Mononuclear cell (primary cell): ENCODE results near the gene NTN4. TPM values are rescaled to one million over a fixed set of nuclear protein-coding genes. Genes with fewer than 3 reads are reported as not detected.
A peak's percentile ranks its signal among the peaks of the same experiment; 100 is the strongest.

ENCODE experiments used
- H3K27me3 ChIP-seq: 2 replicates; pipeline ENCODE4 v1.6.0; 2011; ENCODE audit warnings: low read length, control low read depth; ENCODE audit not compliant: insufficient read depth
- H3K4me1 ChIP-seq: 2 replicates; pipeline ENCODE4 v1.5.1; 2011; ENCODE audit warnings: mild to moderate bottlenecking, low read length, control low read depth; ENCODE audit not compliant: insufficient read depth
- H3K4me3 ChIP-seq: 2 replicates; pipeline ENCODE4 v1.5.1; 2011; ENCODE audit warnings: mild to moderate bottlenecking, low read length, moderate library complexity
- H3K9me3 ChIP-seq: 2 replicates; pipeline ENCODE4 v1.5.1; 2011; ENCODE audit warnings: low read depth, mild to moderate bottlenecking, control low read depth, low read length
- total RNA-seq: library from RNA; depleted of rRNA; stranded (reverse); fragments of >200 nt; gene quantifications from one replicate; pipeline ENCODE4 v1.2.3, GENCODE V29; 2012

Gene NTN4
- total RNA-seq, 1 donor, result 0.31 TPM

DNA sequence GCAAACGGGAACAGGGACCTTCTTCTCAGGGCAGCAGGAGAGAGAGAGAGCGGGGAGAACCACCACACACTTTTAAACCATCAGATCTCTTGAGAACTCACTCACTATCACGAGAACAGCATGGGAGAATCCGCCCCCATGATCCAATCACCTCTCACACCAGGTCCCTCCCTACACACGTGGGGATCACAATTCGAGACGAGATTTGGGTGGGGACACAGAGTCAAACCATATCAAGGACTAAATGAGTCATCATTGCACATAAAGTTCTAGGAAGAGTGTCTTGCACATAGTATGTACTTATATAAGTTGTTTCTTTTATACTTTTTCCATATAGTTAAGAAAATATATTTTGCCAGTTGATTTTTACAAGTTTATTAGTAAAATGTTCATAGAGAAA lies 17.6 kb upstream of the NTN4 start:
- Histone ChIP-seq H3K27me3 (peaks cover 27% of the 10 kb centered on the region), H3K4me1 (no peaks in the 10 kb centered on the region), H3K4me3 (no peak overlapping the region), H3K9me3 (no peaks in the 10 kb centered on the region)

DNA sequence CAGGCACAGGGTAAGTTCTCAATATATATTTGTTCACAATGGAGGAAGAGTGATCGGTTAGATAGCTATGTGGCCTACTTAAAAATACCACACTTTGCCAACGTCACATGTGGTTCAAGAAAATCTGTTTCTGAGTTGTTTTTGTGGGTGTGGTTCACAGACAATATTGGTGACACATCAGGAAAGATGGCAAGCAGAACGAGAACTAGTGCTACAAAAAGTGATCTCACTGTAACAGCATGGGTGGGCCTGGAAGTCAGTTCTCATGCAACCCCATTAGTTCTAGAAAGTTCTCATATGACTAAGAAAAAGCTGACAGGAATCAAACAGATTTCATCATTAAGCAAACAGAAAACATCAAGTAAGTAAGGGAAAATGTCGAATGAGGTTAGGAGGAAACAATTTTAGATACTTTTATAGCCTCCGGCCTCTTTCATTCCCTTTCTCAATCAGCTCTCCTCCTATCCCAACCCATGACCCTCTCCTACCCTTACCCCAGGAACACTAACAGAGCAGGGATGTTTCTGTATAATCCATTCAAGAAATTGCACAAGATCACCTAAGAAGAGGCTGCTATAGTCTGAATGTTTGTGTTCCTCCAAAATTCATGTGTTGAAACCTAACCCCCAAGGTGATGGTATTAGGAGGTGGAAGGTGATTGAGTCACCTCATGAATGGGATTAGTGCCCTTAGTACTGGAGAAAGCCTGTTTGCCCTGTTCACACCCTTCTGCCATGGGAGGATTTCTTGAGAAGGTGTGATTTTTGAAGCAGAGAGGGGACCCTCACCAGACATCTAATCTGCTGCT lies 15.5 kb upstream of the NTN4 start:
- H3K9me3 ChIP-seq, result no peaks in the 10 kb centered on the region
- peaks cover 28% of the 10 kb centered on the region for H3K27me3 ChIP-seq
- no peak overlapping the region for H3K4me3 ChIP-seq

DNA sequence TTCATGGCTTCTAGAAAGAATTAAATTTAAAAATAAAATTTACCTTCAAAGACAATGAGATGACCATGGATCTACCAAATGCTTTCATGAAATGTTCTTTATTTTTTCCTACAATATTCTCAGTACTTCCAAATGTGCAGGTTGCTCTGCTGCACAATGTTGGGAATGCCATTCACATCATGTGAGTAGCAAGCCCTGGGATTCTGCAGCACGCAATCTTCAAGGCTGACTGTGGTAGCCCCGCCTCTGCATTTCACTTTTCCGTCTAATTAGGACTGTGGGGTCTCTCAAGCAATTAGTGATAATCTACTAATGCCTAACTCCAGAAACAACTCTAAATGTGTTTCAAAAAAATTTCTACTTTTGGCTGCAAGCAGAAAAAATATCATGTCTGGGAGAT lies 13.7 kb upstream of the NTN4 start:
- Histone ChIP-seq H3K4me1 (no peaks in the 10 kb centered on the region), H3K9me3 (no peaks in the 10 kb centered on the region), H3K4me3 (no peak overlapping the region), H3K27me3 (peaks cover 30% of the 10 kb centered on the region)

More for the DNA sequence above, 15.5 kb upstream of the NTN4 start:
- H3K4me1 ChIP-seq, result no peaks in the 10 kb centered on the region

DNA sequence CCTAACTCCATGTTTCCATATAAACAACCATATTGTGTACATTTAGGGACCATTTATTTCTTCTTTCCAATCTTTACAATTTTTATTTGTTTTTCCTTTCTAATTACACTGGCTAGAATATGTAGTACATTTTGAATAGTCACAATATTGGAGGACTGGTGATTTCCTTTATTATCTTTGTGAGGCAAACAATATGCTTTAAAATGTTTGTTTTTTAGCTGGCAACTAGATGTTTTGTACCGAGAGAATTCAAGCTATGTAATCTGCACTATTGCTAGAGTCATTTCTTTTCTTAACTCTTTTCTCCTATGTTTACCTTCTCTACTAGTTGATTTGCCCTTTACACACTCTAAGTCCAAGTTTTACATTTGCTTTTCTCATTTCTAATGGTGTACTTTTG lies 13.3 kb upstream of the NTN4 start:
- H3K4me3 ChIP-seq, result no peak overlapping the region
- no peaks in the 10 kb centered on the region for H3K4me1 ChIP-seq

DNA sequence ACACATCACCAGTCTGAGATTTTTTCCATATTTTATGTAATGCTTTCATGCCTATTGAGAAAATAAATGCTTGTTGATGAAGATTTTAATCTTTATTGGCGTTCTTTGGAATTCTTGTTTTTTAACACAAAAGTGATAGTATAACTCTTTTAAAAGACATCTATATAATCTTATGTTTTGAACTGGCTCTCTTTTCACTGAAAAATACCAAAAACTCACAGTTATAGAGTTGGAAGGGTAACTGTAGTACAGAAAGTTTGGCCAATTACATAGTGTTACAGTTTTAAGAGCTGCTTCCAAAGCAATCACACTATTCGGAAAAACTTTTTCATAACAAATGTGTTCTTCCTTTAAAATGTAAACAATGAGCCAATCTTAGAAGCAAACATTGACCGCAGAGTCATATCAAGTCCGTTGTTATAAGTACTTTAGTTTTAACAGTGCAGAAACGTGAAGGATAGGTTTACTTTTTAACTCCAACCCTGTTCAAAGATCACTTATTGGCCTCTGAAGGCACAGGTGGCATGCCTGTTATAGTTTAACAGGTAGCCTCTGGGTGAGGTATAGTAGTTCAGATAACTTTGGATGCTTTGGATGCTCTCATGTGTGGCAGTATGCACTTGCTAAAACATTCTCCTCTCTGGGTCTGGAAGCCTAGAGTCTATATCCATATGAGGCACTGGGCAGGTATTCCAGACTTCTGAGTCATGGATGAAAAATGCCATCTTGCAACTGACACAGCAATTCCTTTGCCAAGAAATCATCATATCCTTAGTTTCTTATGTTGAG lies 12.1 kb upstream of the NTN4 start:
- no peaks in the 10 kb centered on the region for H3K4me1 ChIP-seq
- H3K27me3 ChIP-seq, result peaks cover 24% of the 10 kb centered on the region
- no peak overlapping the region for H3K4me3 ChIP-seq
- no peaks in the 10 kb centered on the region for H3K9me3 ChIP-seq

More for the DNA sequence above, 13.3 kb upstream of the NTN4 start:
- no peaks in the 10 kb centered on the region for H3K9me3 ChIP-seq
- H3K27me3 ChIP-seq, result peaks cover 28% of the 10 kb centered on the region

GRCh38 chr12:95796982-95797289 lies 6.4 kb upstream of the NTN4 start:
- Histone ChIP-seq H3K4me3 (no peak overlapping the region), H3K27me3 (peaks cover 42% of the 10 kb centered on the region), H3K4me1 (no peaks in the 10 kb centered on the region), H3K9me3 (no peaks in the 10 kb centered on the region)

- Histone ChIP-seq H3K9me3 (no peaks in the 10 kb centered on the region), H3K4me3 (no peak overlapping the region), H3K27me3 (peaks cover 48% of the 10 kb centered on the region), H3K4me1 (peaks cover under 1% of the 10 kb centered on the region)
Measured at GRCh38 chr12:95796225-95796981, 5.8 kb upstream of the NTN4 start.

DNA sequence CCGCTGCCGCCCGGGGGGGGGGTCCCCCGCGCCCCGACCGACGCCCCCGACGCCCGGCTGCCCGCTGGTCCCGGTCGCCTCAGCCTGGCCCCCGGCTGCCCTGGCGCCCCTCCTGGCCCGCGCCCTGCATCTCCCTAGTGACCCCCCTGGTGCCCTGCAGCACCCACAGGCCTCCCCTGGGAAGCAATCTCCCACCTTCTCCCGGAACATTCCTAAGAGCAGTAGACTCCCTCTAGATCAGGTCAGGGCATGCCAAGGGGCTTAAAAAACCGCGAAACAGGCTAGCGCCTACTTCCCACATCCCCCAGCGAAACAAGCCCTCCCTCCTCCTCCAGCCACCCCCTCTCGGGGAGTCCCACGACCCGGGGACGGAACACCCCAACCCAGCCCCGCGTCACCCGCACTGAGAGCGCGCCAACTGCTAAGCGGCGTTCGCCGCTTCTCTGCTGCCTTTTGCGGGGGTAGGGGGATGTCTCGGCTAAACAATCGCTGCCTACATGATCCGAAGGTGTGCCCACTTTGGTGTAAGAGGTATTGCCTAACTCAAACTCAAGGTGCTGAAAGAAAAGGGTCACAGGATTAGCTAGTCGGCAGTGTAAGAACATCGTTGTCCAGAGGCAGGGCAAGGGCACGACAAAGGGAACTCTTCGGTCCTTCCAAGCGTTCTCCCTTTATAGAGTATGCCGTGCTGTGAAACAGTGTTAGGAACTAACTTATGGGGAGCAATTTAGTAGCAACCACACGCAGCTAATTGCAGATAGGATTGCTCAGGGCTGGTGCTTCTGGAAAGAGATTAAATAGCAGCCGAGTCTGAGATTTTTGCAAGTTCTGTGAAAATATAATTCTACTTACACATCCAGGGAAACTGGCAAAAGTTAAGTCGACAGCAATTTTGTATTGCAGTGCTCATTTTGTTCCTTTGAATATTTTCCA lies 619 bp upstream of the NTN4 start:
- H3K27me3 ChIP-seq, result peaks cover 88% of the 10 kb centered on the region
- H3K4me3 ChIP-seq, result peak overlapping the region; percentile 5
- H3K4me1 ChIP-seq, result peaks cover 18% of the 10 kb centered on the region
- H3K9me3 ChIP-seq, result no peaks in the 10 kb centered on the region

GRCh38 chr12:95789126-95790032 lies 1.2 kb downstream of the NTN4 start:
- H3K4me3 ChIP-seq, result no peak overlapping the region

GRCh38 chr12:95788637-95789036 lies 1.9 kb downstream of the NTN4 start:
- Histone ChIP-seq H3K4me3 (no peak overlapping the region), H3K4me1 (peaks cover 18% of the 10 kb centered on the region), H3K9me3 (no peaks in the 10 kb centered on the region), H3K27me3 (peaks cover 76% of the 10 kb centered on the region)

More at GRCh38 chr12:95789126-95790032, 1.2 kb downstream of the NTN4 start:
- no peaks in the 10 kb centered on the region for H3K9me3 ChIP-seq
- H3K27me3 ChIP-seq, result peaks cover 82% of the 10 kb centered on the region
- peaks cover 18% of the 10 kb centered on the region for H3K4me1 ChIP-seq

DNA sequence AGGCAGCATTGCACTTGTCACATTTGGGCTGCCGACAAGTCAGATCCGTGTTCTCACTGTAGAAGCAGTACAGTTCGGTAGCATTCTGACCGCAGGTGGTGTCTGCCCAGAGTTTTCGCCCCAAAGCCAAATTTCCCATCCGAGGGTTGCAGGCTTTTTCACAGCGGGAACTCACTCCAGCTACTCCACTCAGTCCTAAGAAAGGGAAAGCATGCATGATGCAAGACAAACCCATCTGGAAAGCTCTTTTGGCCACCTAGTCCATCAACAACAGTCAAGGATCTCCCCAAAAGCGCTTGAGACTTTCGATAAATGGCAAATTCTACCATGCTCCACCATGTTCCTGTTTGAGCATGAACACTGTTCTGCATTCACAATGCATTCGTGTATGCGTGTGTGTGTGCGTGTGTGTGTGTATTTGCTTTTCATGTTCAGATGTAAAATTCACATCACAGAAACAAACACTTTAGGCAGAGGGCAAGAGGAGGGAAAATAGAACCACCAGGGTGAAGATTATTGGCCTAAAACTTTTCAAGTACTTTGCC lies 3.2 kb downstream of the NTN4 start:
- no peaks in the 10 kb centered on the region for H3K9me3 ChIP-seq
- peaks cover 18% of the 10 kb centered on the region for H3K4me1 ChIP-seq
- peaks cover 63% of the 10 kb centered on the region for H3K27me3 ChIP-seq
- no peak overlapping the region for H3K4me3 ChIP-seq

GRCh38 chr12:95784915-95785314 lies 5.6 kb downstream of the NTN4 start:
- peaks cover 9% of the 10 kb centered on the region for H3K4me1 ChIP-seq
- peaks cover 45% of the 10 kb centered on the region for H3K27me3 ChIP-seq
- no peak overlapping the region for H3K4me3 ChIP-seq
- H3K9me3 ChIP-seq, result no peaks in the 10 kb centered on the region

DNA sequence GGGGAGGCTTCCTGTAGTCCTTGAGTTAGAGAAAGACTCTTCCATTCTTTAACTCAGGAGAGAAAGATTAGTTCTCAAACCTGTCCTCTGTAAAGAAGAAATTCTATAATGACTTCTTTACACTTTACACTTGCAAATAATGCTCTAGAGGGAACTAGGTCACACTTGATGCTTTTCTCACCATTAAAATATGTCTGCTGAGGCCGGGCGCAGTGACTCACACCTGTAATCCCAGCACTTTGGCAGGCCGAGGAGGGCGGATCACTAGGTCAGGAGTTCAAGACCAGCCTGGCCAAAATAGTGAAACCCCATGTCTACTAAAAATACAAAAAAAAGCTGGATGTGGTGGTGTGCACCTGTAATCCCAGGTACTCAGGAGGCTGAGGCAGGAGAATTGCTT lies 6.3 kb downstream of the NTN4 start:
- H3K9me3 ChIP-seq, result no peaks in the 10 kb centered on the region
- H3K4me3 ChIP-seq, result no peak overlapping the region

More for the DNA sequence above, 6.3 kb downstream of the NTN4 start:
- Histone ChIP-seq H3K27me3 (peaks cover 38% of the 10 kb centered on the region), H3K4me1 (peaks cover 2% of the 10 kb centered on the region)
